ENCODE measurements around the gene STK32C. TPM values are rescaled to one million over a fixed set of nuclear protein-coding genes. Genes with fewer than 3 reads are reported as not detected.

STK32C gene
- total RNA-seq, 1 donor = 6.7 TPM

GRCh38 chr10:132237871-132238270 lies 69.9 kb downstream of the STK32C start:
- TF ChIP-seq CTCF (IDR thresholded peaks at IDR 0.05; ENCODE audit: insufficient read depth, low read length) = no peak
- DNase-seq (ENCODE audit: low read depth) = no peak
- H3K4me3 ChIP-seq (ENCODE audit: low read depth, low read length) = no peak overlapping the region

- TF ChIP-seq CTCF (IDR thresholded peaks at IDR 0.05; ENCODE audit: insufficient read depth, low read length) = no peak
- H3K4me3 ChIP-seq (ENCODE audit: low read depth, low read length) = no peak overlapping the region
- no peak for DNase-seq (ENCODE audit: low read depth)
Observed at GRCh38 chr10:132237396-132237795, 70.4 kb downstream of the STK32C start.

- H3K4me3 ChIP-seq (ENCODE audit: low read depth, low read length) = no peak overlapping the region
- TF ChIP-seq CTCF (IDR thresholded peaks at IDR 0.05; ENCODE audit: insufficient read depth, low read length) = no peak
- no peak for DNase-seq (ENCODE audit: low read depth)
Observed at GRCh38 chr10:132236881-132237280, 70.9 kb downstream of the STK32C start.

GRCh38 chr10:132236161-132236560 lies 71.6 kb downstream of the STK32C start:
- no peak overlapping the region for H3K4me3 ChIP-seq (ENCODE audit: low read depth, low read length)
- TF ChIP-seq CTCF (IDR thresholded peaks at IDR 0.05; ENCODE audit: insufficient read depth, low read length) = no peak

GRCh38 chr10:132234860-132235259 lies 72.9 kb downstream of the STK32C start:
- TF ChIP-seq CTCF (IDR thresholded peaks at IDR 0.05; ENCODE audit: insufficient read depth, low read length) = no peak
- H3K4me3 ChIP-seq (ENCODE audit: low read depth, low read length) = no peak overlapping the region
- no peak for DNase-seq (ENCODE audit: low read depth)

More at GRCh38 chr10:132236161-132236560, 71.6 kb downstream of the STK32C start:
- DNase-seq (ENCODE audit: low read depth) = no peak

- TF ChIP-seq CTCF (IDR thresholded peaks at IDR 0.05; ENCODE audit: insufficient read depth, low read length) = no peak
- no peak for DNase-seq (ENCODE audit: low read depth)
- H3K4me3 ChIP-seq (ENCODE audit: low read depth, low read length) = no peak overlapping the region
Observed at GRCh38 chr10:132233501-132234085, 74.2 kb downstream of the STK32C start.

- TF ChIP-seq CTCF (IDR thresholded peaks at IDR 0.05; ENCODE audit: insufficient read depth, low read length) = no peak
- no peak for DNase-seq (ENCODE audit: low read depth)
- no peak overlapping the region for H3K4me3 ChIP-seq (ENCODE audit: low read depth, low read length)
Observed at GRCh38 chr10:132232981-132233380, 74.8 kb downstream of the STK32C start.
